Astrocyte (in vitro differentiated cells and primary cell): Measurements from ENCODE around the gene KIFBP.

ENCODE experiments used
- CTCF ChIP-seq: IDR thresholded peaks from 2 replicates; pipeline ENCODE4 v1.5.1; 2011; ENCODE audit warnings: low read depth, mild to moderate bottlenecking, inconsistent platforms, low read length, moderate library complexity; ENCODE audit not compliant: insufficient read depth
- EZH2 ChIP-seq: IDR thresholded peaks from 2 replicates; pipeline ENCODE4 v1.6.1; 2012; ENCODE audit warnings: mild to moderate bottlenecking, low read length, inconsistent platforms; ENCODE audit not compliant: insufficient read depth

GRCh38 chr10:69048103-69048502 is 59.5 kb downstream of the KIFBP start:
- TF ChIP-seq CTCF (no peak), EZH2 (no peak)
